ENCODE results near the gene FBXO34.

GRCh38 chr14:55389330-55389729 lies 118.1 kb downstream of the FBXO34 start:
- no peak for TF ChIP-seq CTCF (IDR thresholded peaks at IDR 0.05)
- TF ChIP-seq POLR2A (IDR thresholded peaks at IDR 0.05): no peak

All from adrenal gland (tissue), 5 donors.